AG10803 (cell line): Measurements from ENCODE around the gene COMTD1.

Experiments
- DNase-seq: peaks from one replicate; pipeline ENCODE4 v3.0.0; 2010; ENCODE audit warnings: low read depth
- H3K4me3 ChIP-seq: 2 replicates; pipeline ENCODE4 v1.5.1; 2011; ENCODE audit warnings: mild to moderate bottlenecking, low read length, control low read depth
- TF ChIP-seq, protein P1 (sequence below): conservative IDR thresholded peaks from 2 replicates; pipeline ENCODE4 v1.5.1; 2011; ENCODE audit warnings: mild to moderate bottlenecking, low read length, control low read depth, inconsistent platforms

Gene COMTD1

DNA sequence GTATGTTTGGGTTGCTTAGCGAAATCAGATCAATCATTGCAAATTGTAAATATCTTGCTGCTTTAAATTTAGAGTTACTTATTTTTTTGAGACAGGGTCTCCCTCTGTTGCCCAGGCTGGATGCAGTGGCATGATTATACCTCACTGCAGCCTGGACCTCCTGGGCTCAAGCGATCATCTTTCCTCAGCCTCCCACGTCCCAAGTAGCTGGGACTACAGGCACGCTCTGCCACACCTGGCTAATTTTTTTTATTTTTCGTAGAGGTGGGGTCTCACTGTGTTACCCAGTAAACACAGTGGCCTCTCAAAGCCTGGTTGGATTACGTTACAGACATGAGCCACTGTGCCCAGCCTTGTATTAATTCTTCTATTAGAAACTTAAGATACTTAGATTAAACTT, 23.4 kb downstream of the COMTD1 start:
- DNase-seq = no peak
- TF ChIP-seq, protein P1, sequence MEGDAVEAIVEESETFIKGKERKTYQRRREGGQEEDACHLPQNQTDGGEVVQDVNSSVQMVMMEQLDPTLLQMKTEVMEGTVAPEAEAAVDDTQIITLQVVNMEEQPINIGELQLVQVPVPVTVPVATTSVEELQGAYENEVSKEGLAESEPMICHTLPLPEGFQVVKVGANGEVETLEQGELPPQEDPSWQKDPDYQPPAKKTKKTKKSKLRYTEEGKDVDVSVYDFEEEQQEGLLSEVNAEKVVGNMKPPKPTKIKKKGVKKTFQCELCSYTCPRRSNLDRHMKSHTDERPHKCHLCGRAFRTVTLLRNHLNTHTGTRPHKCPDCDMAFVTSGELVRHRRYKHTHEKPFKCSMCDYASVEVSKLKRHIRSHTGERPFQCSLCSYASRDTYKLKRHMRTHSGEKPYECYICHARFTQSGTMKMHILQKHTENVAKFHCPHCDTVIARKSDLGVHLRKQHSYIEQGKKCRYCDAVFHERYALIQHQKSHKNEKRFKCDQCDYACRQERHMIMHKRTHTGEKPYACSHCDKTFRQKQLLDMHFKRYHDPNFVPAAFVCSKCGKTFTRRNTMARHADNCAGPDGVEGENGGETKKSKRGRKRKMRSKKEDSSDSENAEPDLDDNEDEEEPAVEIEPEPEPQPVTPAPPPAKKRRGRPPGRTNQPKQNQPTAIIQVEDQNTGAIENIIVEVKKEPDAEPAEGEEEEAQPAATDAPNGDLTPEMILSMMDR = no peak

DNA sequence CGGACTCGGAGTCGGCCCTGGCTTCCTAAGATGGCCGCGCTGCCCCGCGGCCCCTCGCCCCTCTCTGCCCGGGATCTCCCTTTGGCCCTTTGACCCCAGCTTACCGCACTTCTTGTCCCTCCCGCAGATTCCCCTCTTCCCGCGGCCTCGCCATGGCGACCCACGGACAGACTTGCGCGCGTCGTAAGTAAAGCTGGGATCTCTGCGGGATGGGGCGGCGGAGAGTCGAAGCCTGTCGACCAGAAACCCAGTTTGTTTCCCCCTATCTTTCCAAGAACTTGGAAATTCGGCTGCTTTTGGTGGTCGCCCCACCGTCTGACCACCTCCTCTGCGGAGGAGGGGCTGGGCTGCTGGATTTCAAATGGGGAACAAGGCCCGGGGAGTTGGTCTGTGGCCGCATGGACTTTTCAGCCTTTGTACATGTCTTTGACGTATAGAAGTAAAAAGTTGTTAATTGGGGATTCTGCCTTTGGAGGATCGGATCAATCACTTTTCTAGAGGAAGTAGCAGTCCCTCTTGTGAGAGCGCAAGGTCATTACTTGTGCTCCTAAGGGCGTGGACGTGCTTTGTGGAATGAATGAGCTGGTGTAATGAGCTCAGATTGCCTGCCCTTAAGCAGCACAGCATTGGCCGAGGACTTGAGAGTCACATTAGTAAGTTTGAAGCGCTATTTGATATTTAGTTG, 24.6 kb downstream of the COMTD1 start:
- H3K4me3 ChIP-seq = peak overlapping the region; percentile 94
- TF ChIP-seq, protein P1 = no peak
- DNase-seq = peak; percentile 70

More for the DNA sequence above, 23.4 kb downstream of the COMTD1 start:
- H3K4me3 ChIP-seq = peak overlapping the region; percentile 94

DNA sequence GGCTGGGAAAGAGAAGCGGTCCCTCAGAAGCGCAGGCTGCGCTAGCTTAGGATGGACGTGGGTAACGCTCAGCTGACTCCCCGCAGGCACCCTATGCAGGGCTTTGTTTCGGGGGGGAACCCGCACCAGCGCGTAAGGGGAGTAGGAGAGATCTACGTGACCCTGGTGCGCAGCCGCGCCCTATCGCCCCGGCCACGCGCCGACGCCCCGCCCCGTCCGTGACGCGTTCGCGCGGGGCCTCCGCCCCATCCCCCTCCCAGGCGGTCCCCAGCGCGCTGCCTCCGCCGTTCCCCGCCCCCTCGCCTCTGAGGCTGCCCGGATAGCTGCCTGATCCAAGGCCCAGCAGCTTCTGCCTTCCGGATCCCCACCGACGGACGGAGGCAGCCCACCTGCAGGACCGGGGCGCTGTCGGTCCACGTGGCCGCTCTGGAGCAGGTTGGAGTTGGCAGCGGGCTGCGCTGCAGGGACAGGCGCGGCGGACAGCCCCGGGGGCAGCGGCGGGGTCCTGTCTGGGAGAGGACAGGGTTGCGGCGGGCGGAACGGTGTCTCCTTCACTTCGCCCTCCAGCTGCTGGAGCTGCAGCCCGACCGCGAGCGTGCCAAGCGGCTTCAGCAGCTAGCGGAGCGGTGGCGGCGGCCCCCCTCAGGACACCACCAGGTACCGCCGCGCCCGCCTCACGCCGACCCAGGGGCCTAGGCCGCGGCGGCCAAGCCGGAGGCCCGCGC, 25.3 kb downstream of the COMTD1 start, which contains the start of gene VDAC2:
Gene VDAC2 (plus strand): TSS at position 515 of the 725 bp plus-strand sequence. CDS start 363 bp downstream, outside the sequence.
- DNase-seq = peak; percentile 85
- peak within 1 kb of the TSS; percentile 94 for H3K4me3 ChIP-seq
- TF ChIP-seq, protein P1 = no peak

DNA sequence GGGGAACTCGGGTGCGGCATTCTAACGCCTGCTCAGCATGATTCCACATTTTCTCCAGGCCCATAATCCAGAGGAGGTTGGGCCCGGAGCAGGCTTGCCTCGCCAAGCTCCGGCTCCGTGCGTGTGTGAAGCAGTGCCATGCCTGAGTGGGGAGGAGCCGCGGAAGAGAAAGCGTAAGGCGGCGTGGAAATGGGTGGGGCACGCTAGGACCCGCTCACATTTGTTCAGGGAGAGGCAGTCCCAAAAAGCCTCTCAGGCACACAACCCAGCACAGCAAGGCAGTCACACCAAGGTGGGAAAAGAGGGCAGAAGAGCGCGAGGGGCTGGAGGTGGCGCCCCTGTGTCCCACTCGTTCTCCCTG, 25.9 kb downstream of the COMTD1 start:
- H3K4me3 ChIP-seq = peak overlapping the region; percentile 94
- TF ChIP-seq, protein P1 = no peak
- peak; percentile 89 for DNase-seq

DNA sequence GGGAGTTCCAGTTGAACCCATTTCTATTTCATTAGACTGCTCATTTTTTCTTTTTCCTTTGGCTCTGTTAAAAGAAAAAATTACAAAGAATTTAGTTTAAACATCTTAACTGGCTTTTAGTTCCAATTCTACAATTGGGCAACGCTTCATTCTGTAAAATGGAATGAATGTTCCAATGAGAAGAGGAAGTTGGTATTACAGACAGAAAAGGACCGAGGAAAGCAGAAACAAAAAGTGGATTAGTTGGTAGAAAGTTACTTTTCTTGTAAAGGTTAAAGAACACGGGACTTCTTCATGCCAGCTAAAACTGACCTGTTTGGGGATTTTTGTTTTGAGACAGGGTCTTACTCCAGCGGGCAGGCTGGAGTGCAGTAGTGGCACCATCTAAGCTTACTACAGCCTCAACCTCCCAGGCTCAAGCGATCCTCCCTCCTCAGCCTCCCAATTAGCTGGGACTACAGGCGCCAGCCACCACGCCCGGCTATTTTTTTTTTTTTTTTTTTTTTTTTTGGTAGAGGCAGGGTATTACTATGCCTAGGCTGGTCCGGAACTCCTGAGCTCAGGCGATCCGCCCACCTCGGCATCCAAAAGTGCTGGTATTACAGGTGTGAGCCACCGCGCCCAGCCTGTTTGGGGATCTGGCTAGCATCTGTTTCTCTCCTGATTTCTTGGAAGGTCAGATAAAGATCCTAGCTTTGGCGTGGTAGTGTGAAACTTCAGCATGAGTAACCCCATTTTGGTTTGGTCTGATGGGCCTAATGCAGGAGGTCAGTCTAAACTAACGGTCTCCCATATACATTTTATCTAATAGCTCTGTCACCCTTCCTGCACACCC, 26.5 kb downstream of the COMTD1 start:
- TF ChIP-seq, protein P1 = no peak
- no peak for DNase-seq
- H3K4me3 ChIP-seq = peak overlapping the region; percentile 94

DNA sequence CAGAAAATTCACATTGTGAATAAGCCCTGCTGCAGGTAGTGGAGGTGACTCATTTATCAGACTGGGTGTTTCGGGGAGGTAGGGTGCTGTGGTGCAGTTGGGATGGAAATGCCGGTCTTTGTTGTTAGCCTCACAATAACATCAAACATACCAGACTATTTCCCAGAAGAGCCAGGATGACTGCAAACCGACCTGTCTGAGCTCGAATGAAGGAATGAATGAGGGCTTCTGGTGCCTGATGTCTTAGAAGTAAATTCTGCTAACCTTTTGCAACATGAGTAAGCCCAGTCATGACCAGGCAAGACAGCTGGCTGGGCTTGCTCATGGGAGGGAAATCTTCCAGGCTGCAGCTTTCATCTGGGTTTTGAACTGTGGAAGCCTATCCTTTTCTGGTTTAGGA, 27.6 kb downstream of the COMTD1 start:
- TF ChIP-seq, protein P1 = no peak
- no peak overlapping the region for H3K4me3 ChIP-seq
- DNase-seq = peak; percentile 72
